GM19372 (cell line): ENCODE results near the gene G6PC1.
"Not testable (repeated sequence)": the region's sequence is repeated elsewhere in the genome, so short reads cannot be mapped to it uniquely, and the experiment has no call there.

Experiments used
- ATAC-seq: cut with Tn5 transposase; IDR thresholded peaks from one replicate; pipeline ENCODE4 v1.9.1; 2021; ENCODE audit warnings: mild to moderate bottlenecking, low read depth, moderate library complexity; ENCODE audit not compliant: unreplicated experiment

G6PC1 gene

GRCh38 chr17:42873315-42873714, 27.3 kb upstream of the G6PC1 start:
- no peak for ATAC-seq

- not testable (repeated sequence) for ATAC-seq
These were observed 26.5 kb upstream of the G6PC1 start for GRCh38 chr17:42873932-42874695.

- no peak for ATAC-seq
These were observed 23.6 kb upstream of the G6PC1 start for GRCh38 chr17:42877037-42877436.

GRCh38 chr17:42878123-42878880, 22.3 kb upstream of the G6PC1 start:
- ATAC-seq = no peak

- no peak for ATAC-seq
These were observed 21.5 kb upstream of the G6PC1 start for GRCh38 chr17:42878924-42879595.

GRCh38 chr17:42879596-42879985, 21.0 kb upstream of the G6PC1 start:
- ATAC-seq = no peak

GRCh38 chr17:42880776-42881310, 19.8 kb upstream of the G6PC1 start:
- ATAC-seq = no peak

GRCh38 chr17:42881706-42882105, 18.9 kb upstream of the G6PC1 start:
- ATAC-seq = not testable (repeated sequence)

- no peak for ATAC-seq
These were observed 18.4 kb upstream of the G6PC1 start for GRCh38 chr17:42882166-42882565.

GRCh38 chr17:42883802-42884558, 16.6 kb upstream of the G6PC1 start:
- no peak for ATAC-seq

GRCh38 chr17:42885806-42886205, 14.8 kb upstream of the G6PC1 start:
- not testable (repeated sequence) for ATAC-seq

GRCh38 chr17:42886283-42887176, 14.1 kb upstream of the G6PC1 start:
- ATAC-seq = no peak

- ATAC-seq = no peak
These were observed 10.8 kb upstream of the G6PC1 start for GRCh38 chr17:42889809-42890208.

- no peak for ATAC-seq
These were observed 9.0 kb upstream of the G6PC1 start for GRCh38 chr17:42891539-42892152.

GRCh38 chr17:42893359-42893758, 7.2 kb upstream of the G6PC1 start:
- no peak for ATAC-seq

GRCh38 chr17:42894283-42895184, 6.1 kb upstream of the G6PC1 start:
- ATAC-seq = no peak

- ATAC-seq = no peak
These were observed 5.4 kb upstream of the G6PC1 start for GRCh38 chr17:42895185-42895555.
